GM23248 (cell line): ENCODE results near the gene AHI1.

ENCODE experiments used
- EZH2 ChIP-seq: fragments of 200-600 bp; sonication (generic); IDR thresholded peaks from 2 replicates; pipeline ENCODE4 v1.6.1; 2018; ENCODE audit warnings: antibody characterized with exemption, mild to moderate bottlenecking; ENCODE audit not compliant: insufficient read depth, poor library complexity, severe bottlenecking
- EZH2phosphoT487 ChIP-seq: fragments of 200-600 bp; sonication (generic); IDR thresholded peaks from 2 replicates; pipeline ENCODE4 v1.6.1; 2018; ENCODE audit warnings: antibody characterized with exemption, moderate library complexity, mild to moderate bottlenecking, low read depth; ENCODE audit not compliant: insufficient read depth

DNA sequence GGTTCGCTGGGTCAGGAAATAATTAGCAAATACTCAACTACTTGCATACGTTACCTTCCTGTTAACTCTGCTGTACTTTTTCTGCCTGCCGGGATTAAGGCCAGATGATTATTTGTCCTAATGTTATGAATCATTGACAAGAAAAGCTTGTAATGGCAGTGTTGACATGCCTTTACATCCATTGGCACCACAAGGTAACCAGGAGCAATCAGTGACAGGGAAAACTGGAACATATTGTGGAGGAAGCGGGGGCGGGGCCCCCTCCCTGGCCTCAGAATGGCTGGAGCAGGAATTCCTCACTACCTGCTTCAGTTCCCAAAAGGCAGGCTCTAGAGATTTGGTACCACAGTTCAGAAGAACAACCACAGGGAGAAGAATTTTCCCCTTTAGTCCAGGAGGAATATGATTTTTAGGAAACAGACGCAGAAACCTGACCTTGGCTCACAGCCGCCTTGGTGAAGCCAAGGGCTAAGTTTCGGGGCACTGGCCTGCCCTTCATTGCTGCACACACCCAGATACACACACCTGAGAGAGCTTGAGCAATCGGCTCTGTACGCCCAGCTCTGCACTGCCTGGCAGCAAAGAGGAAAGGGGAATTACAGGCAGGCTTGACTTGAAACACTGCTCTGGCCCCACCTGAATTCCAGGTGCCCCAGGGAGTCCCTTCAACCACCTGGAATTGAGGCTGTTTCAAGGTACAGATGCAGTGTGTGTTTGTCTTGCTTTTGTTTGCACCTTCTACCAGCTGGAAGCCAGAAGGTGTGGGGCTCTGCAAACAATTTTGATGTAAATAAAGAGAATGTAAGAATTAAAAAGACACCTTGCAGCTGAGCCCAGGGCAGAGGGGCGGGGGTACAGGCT lies 226.6 kb downstream of the AHI1 start:
- TF ChIP-seq EZH2 (no peak), EZH2phosphoT487 (no peak)
